Measurements from ENCODE around the gene AFAP1. TPM values are rescaled to one million over a fixed set of nuclear protein-coding genes. Genes with fewer than 3 reads are reported as not detected.

The AFAP1 gene, protein sequence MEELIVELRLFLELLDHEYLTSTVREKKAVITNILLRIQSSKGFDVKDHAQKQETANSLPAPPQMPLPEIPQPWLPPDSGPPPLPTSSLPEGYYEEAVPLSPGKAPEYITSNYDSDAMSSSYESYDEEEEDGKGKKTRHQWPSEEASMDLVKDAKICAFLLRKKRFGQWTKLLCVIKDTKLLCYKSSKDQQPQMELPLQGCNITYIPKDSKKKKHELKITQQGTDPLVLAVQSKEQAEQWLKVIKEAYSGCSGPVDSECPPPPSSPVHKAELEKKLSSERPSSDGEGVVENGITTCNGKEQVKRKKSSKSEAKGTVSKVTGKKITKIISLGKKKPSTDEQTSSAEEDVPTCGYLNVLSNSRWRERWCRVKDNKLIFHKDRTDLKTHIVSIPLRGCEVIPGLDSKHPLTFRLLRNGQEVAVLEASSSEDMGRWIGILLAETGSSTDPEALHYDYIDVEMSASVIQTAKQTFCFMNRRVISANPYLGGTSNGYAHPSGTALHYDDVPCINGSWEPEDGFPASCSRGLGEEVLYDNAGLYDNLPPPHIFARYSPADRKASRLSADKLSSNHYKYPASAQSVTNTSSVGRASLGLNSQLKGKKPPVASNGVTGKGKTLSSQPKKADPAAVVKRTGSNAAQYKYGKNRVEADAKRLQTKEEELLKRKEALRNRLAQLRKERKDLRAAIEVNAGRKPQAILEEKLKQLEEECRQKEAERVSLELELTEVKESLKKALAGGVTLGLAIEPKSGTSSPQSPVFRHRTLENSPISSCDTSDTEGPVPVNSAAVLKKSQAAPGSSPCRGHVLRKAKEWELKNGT
- total RNA-seq (2022) (22.5 and 29.4 TPM in 2 replicates), Bru-seq, nascent RNA (percentile 67 among the genes with signal in this experiment), BruChase-seq, experiment 1, labeled RNA remaining after a 6-hour chase (percentile 71 among the genes with signal in this experiment), BruChase-seq, experiment 2, labeled RNA remaining after a 2-hour chase (percentile 60 among the genes with signal in this experiment)
- long read RNA-seq, full-length matches to known transcripts = 16 of 41 reads
- long read RNA-seq, partial matches to known transcripts = 11 of 41 reads
- long read RNA-seq, other reads (novel, unspliced or antisense) = 14 of 41 reads

- peak; percentile 86 for DNase-seq (ENCODE audit: unreplicated experiment)
- CTCF ChIA-PET = interaction anchor here (0.9 to 6.2 kb wide), 9 partner anchors 10 to 135 kb away, joined by 3 to 20 read pairs (median 3); no protein-coding TSS in a partner anchor
- Mint-ChIP-seq H3K9me3 (ENCODE audit: unreplicated experiment) (no peaks in the 10 kb centered on the region), H3K36me3 (ENCODE audit: insufficient read depth, unreplicated experiment) (no peaks in the 10 kb centered on the region), H3K4me3 (ENCODE audit: unreplicated experiment) (peak within 1 kb of the TSS; percentile 77), H3K4me1 (ENCODE audit: insufficient read depth, unreplicated experiment) (peaks cover 26% of the 10 kb centered on the region), H3K27me3 (ENCODE audit: insufficient read depth, unreplicated experiment) (no peaks in the 10 kb centered on the region), H3K27ac (ENCODE audit: low read depth, unreplicated experiment) (no peak within 1 kb of the TSS)
- no TSS peak for BruUV-seq (replicated peaks)
- intact Hi-C loops (cut with micrococcal nuclease) = loop anchor here (2.0 kb wide), 1 partner anchor 39 kb away; no protein-coding TSS in a partner anchor
- POLR2A ChIA-PET = interaction anchor here (0.6 to 6.6 kb wide), 9 partner anchors 9 to 127 kb away, joined by 3 to 62 read pairs (median 5); no protein-coding TSS in a partner anchor
- TF ChIP-seq, protein P1, sequence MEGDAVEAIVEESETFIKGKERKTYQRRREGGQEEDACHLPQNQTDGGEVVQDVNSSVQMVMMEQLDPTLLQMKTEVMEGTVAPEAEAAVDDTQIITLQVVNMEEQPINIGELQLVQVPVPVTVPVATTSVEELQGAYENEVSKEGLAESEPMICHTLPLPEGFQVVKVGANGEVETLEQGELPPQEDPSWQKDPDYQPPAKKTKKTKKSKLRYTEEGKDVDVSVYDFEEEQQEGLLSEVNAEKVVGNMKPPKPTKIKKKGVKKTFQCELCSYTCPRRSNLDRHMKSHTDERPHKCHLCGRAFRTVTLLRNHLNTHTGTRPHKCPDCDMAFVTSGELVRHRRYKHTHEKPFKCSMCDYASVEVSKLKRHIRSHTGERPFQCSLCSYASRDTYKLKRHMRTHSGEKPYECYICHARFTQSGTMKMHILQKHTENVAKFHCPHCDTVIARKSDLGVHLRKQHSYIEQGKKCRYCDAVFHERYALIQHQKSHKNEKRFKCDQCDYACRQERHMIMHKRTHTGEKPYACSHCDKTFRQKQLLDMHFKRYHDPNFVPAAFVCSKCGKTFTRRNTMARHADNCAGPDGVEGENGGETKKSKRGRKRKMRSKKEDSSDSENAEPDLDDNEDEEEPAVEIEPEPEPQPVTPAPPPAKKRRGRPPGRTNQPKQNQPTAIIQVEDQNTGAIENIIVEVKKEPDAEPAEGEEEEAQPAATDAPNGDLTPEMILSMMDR (IDR thresholded peaks at IDR 0.05; ENCODE audit: unreplicated experiment) = no peak
Observed at GRCh38 chr4:7939377-7940108, at the start of gene AFAP1. TSS of gene AFAP1 (minus strand) at chr4:7939861. CDS start at chr4:7872078, 67,783 bp downstream.

DNA sequence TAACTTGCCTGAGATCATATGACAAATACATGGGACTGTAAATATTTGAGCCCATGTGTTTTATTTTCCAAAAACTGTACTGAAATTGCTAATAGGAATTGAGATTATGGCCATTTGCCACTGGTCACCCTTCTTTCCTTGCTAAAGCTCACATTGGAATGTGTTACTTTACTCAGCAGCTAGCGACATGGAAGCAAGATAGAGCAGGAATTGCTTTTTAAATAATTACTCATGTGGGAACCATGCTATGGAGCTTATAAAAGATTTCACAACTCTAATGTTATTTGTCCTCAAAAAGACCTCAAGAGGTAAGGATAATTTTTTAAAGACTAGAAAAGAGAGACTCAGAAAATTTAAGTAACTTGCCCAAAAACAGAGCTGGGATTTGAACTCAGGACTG is 48.8 kb upstream of the AFAP1 start:
- Mint-ChIP-seq H3K4me3 (ENCODE audit: unreplicated experiment) (no peak overlapping the region), H3K4me1 (ENCODE audit: insufficient read depth, unreplicated experiment) (peaks cover 6% of the 10 kb centered on the region), H3K36me3 (ENCODE audit: insufficient read depth, unreplicated experiment) (no peaks in the 10 kb centered on the region), H3K9me3 (ENCODE audit: unreplicated experiment) (no peaks in the 10 kb centered on the region), H3K27me3 (ENCODE audit: insufficient read depth, unreplicated experiment) (peaks cover 9% of the 10 kb centered on the region), H3K27ac (ENCODE audit: low read depth, unreplicated experiment) (no peak overlapping the region)
- no TSS peak for BruUV-seq (replicated peaks)
- POLR2A ChIA-PET = interaction anchor here (0.7 to 2.9 kb wide), 6 partner anchors 10 to 184 kb away, joined by 3 to 14 read pairs (median 4); no protein-coding TSS in a partner anchor
- intact Hi-C loops (cut with micrococcal nuclease) = loop anchor here (5.0 kb wide), 1 partner anchor 266 kb away; no protein-coding TSS in a partner anchor
- TF ChIP-seq, protein P1 (IDR thresholded peaks at IDR 0.05; ENCODE audit: unreplicated experiment) = no peak
- CTCF ChIA-PET = interaction anchor here (0.6 to 8.5 kb wide), 28 partner anchors 8 to 354 kb away, joined by 3 to 183 read pairs (median 5); partner anchors contain the start of gene AFAP1
- DNase-seq (ENCODE audit: unreplicated experiment) = peak; percentile 53

GRCh38 chr4:7987148-7987989 is 47.7 kb upstream of the AFAP1 start:
- H3K27ac Mint-ChIP-seq (ENCODE audit: low read depth, unreplicated experiment) = no peak overlapping the region
- CTCF ChIA-PET = interaction anchor here (0.6 to 8.5 kb wide), 47 partner anchors 9 to 929 kb away, joined by 3 to 183 read pairs (median 5); partner anchors contain the start of genes AFAP1 and SORCS2

More at GRCh38 chr4:7987148-7987989, 47.7 kb upstream of the AFAP1 start:
- Mint-ChIP-seq H3K4me3 (ENCODE audit: unreplicated experiment) (no peak overlapping the region), H3K9me3 (ENCODE audit: unreplicated experiment) (no peaks in the 10 kb centered on the region), H3K4me1 (ENCODE audit: insufficient read depth, unreplicated experiment) (peaks cover 6% of the 10 kb centered on the region), H3K27me3 (ENCODE audit: insufficient read depth, unreplicated experiment) (peaks cover 12% of the 10 kb centered on the region), H3K36me3 (ENCODE audit: insufficient read depth, unreplicated experiment) (no peaks in the 10 kb centered on the region)
- POLR2A ChIA-PET = interaction anchor here (1.6 to 2.9 kb wide), 4 partner anchors 9 to 183 kb away, joined by 3 to 14 read pairs (median 8); no protein-coding TSS in a partner anchor
- intact Hi-C loops (cut with micrococcal nuclease) = loop anchor here (1.0 to 5.0 kb wide), 4 partner anchors 59 to 265 kb away; no protein-coding TSS in a partner anchor
- BruUV-seq (replicated peaks) = no TSS peak
- TF ChIP-seq, protein P1 (IDR thresholded peaks at IDR 0.05; ENCODE audit: unreplicated experiment) = peak; percentile 90
- peak; percentile 84 for DNase-seq (ENCODE audit: unreplicated experiment)

Measured in MCF 10A (cell line).